GM11168 (cell line): ENCODE data around the gene KIF4B.

Source experiments
- in situ Hi-C: fragments of 300-500 bp; cut with MboI; formaldehyde crosslinking; loops from one replicate; pipeline ENCODE4 v1.12.0; 2022; ENCODE audit warnings: low sequenced_read_pairs; ENCODE audit not compliant: unreplicated experiment

The KIF4B gene

GRCh38 chr5:155052532-155052931, 39.0 kb downstream of the KIF4B start:
- in situ Hi-C loops = no loop called here

GRCh38 chr5:155053501-155053900, 39.9 kb downstream of the KIF4B start:
- in situ Hi-C loops = no loop called here

GRCh38 chr5:155056644-155057269, 43.2 kb downstream of the KIF4B start:
- in situ Hi-C loops = no loop called here

- in situ Hi-C loops = no loop called here
Measured at GRCh38 chr5:155057626-155058025, 44.1 kb downstream of the KIF4B start.

- in situ Hi-C loops = no loop called here
Measured at GRCh38 chr5:155064580-155064979, 51.0 kb downstream of the KIF4B start.

- in situ Hi-C loops = no loop called here
Measured at GRCh38 chr5:155066886-155067595, 53.5 kb downstream of the KIF4B start.
